ENCODE data around the gene RGS4. TPM values are rescaled to one million over a fixed set of nuclear protein-coding genes. Genes with fewer than 3 reads are reported as not detected.
A peak's percentile ranks its signal among the peaks of the same experiment; 100 is the strongest.

Gene RGS4
- total and polyA plus RNA-seq, 11 donors: 0.30 to 17.7 (median 3.5) TPM; not detected in 1

- DNase-seq (peak in 4 of 5 donors; percentile 41 to 64 (median 62)), ATAC-seq (peak in 3 of 4 donors; percentile 32 to 76 (median 61))
- intact Hi-C loops (cut with DNase I): loop anchor here (2.0 to 10.0 kb wide), 10 partner anchors 101 to 246 kb away; no protein-coding TSS in a partner anchor
- peaks cover 0 to 41% (median 0%) of the 10 kb centered on the region in 9 donors for H3K36me3 ChIP-seq
- no peaks in the 10 kb centered on the region for H3K9me3 ChIP-seq
- peaks cover 0 to 5% (median 0%) of the 10 kb centered on the region in 12 donors for H3K4me1 ChIP-seq
- H3K27me3 ChIP-seq: peaks cover 0 to 18% (median 0%) of the 10 kb centered on the region in 9 donors
- TF ChIP-seq CTCF (IDR thresholded peaks at IDR 0.05) (peak; percentile 34 to 74 (median 59)), POLR2A (IDR thresholded peaks at IDR 0.05) (no peak)
- WGBS, 4 donors: 9 to 21% (median 14%) methylated on average over 6 of the region's 6 CpGs
- peak overlapping the region in 7 of 12 donors; percentile 23 to 65 (median 53) for H3K4me3 ChIP-seq
- peak overlapping the region in 4 of 12 donors; percentile 18 to 62 (median 46) for H3K27ac ChIP-seq
These were observed 2.5 kb downstream of the RGS4 start for GRCh38 chr1:163071405-163072255.

GRCh38 chr1:163072658-163073057 is 3.5 kb downstream of the RGS4 start:
- H3K27me3 ChIP-seq: peaks cover 0 to 18% (median 0%) of the 10 kb centered on the region in 9 donors
- no peak for TF ChIP-seq POLR2A (IDR thresholded peaks at IDR 0.05)
- TF ChIP-seq CTCF (IDR thresholded peaks at IDR 0.05): no peak
- 86 to 100% (median 92%) methylated on average over 1 of the region's 1 CpG for WGBS, 4 donors
- H3K4me1 ChIP-seq: peaks cover 0 to 5% (median 0%) of the 10 kb centered on the region in 12 donors
- intact Hi-C loops (cut with DNase I): loop anchor here in 9 of 10 donors (2.0 to 10.0 kb wide), 9 partner anchors 100 to 245 kb away; no protein-coding TSS in a partner anchor
- peaks cover 0 to 41% (median 0%) of the 10 kb centered on the region in 9 donors for H3K36me3 ChIP-seq
- no peaks in the 10 kb centered on the region for H3K9me3 ChIP-seq
- peak overlapping the region in 6 of 12 donors; percentile 45 to 65 (median 57) for H3K4me3 ChIP-seq
- ATAC-seq (no peak), DNase-seq (no peak)
- H3K27ac ChIP-seq: no peak overlapping the region

- H3K4me1 ChIP-seq: peaks cover 0 to 5% (median 0%) of the 10 kb centered on the region in 12 donors
- DNase-seq (no peak), ATAC-seq (no peak)
- H3K4me3 ChIP-seq: no peak overlapping the region
- TF ChIP-seq CTCF (IDR thresholded peaks at IDR 0.05) (no peak), POLR2A (IDR thresholded peaks at IDR 0.05) (no peak)
- peaks cover 0 to 41% (median 0%) of the 10 kb centered on the region in 9 donors for H3K36me3 ChIP-seq
- WGBS, 4 donors: 92 to 100% (median 97%) methylated on average over 1 of the region's 1 CpG
- peaks cover 0 to 7% (median 0%) of the 10 kb centered on the region in 9 donors for H3K27me3 ChIP-seq
- intact Hi-C loops (cut with DNase I): loop anchor here in 7 of 10 donors (5.0 to 10.0 kb wide), 5 partner anchors 98 to 243 kb away; no protein-coding TSS in a partner anchor
- H3K27ac ChIP-seq: no peak overlapping the region
- H3K9me3 ChIP-seq: no peaks in the 10 kb centered on the region
These were observed 4.8 kb downstream of the RGS4 start for GRCh38 chr1:163074004-163074403.

Data from heart left ventricle (tissue), 16 donors.